Mucosa of gallbladder (tissue), 1 donor: ENCODE data around the gene NFATC2. TPM values are rescaled to one million over a fixed set of nuclear protein-coding genes. Genes with fewer than 3 reads are reported as not detected.

Experiments used
- DNase-seq: peaks from one replicate; pipeline ENCODE4 v3.0.0-alpha.2; 2020; ENCODE audit warnings: low spot score
- total RNA-seq: library from RNA; stranded (reverse); gene quantifications from one replicate; pipeline ENCODE4 v1.2.1, GENCODE V29; 2021
- donor health status: DM: no; HTN: no; CAD: no.

Gene NFATC2
- total RNA-seq, 1 donor from 2014 or later: 11.4 TPM

GRCh38 chr20:51376111-51376510, 166.4 kb downstream of the NFATC2 start:
- DNase-seq: no peak

- no peak for DNase-seq
Observed at GRCh38 chr20:51375561-51375960, 167.0 kb downstream of the NFATC2 start.

GRCh38 chr20:51374961-51375360, 167.6 kb downstream of the NFATC2 start:
- no peak for DNase-seq

GRCh38 chr20:51374456-51374830, 168.1 kb downstream of the NFATC2 start:
- no peak for DNase-seq

GRCh38 chr20:51373713-51374455, 168.6 kb downstream of the NFATC2 start:
- DNase-seq: no peak

GRCh38 chr20:51372966-51373365, 169.6 kb downstream of the NFATC2 start:
- DNase-seq: no peak

- DNase-seq: peak; percentile 67
Observed at GRCh38 chr20:51372176-51372803, 170.2 kb downstream of the NFATC2 start.

GRCh38 chr20:51371720-51372119, 170.8 kb downstream of the NFATC2 start:
- DNase-seq: no peak

GRCh38 chr20:51369503-51369902, 173.0 kb downstream of the NFATC2 start:
- no peak for DNase-seq

- DNase-seq: no peak
Observed at GRCh38 chr20:51368461-51369211, 173.9 kb downstream of the NFATC2 start.

GRCh38 chr20:51366155-51366886, 176.2 kb downstream of the NFATC2 start:
- peak; percentile 34 for DNase-seq

GRCh38 chr20:51365670-51366069, 176.8 kb downstream of the NFATC2 start:
- DNase-seq: no peak

- no peak for DNase-seq
Observed at GRCh38 chr20:51363813-51364212, 178.7 kb downstream of the NFATC2 start.

- no peak for DNase-seq
Observed at GRCh38 chr20:51363378-51363777, 179.1 kb downstream of the NFATC2 start.

- no peak for DNase-seq
Observed at GRCh38 chr20:51362254-51362653, 180.3 kb downstream of the NFATC2 start.

- DNase-seq: no peak
Observed at GRCh38 chr20:51361258-51361657, 181.3 kb downstream of the NFATC2 start.

- no peak for DNase-seq
Observed at GRCh38 chr20:51360451-51361201, 181.9 kb downstream of the NFATC2 start.

- DNase-seq: no peak
Observed at GRCh38 chr20:51359947-51360346, 182.6 kb downstream of the NFATC2 start.

- no peak for DNase-seq
Observed at GRCh38 chr20:51359401-51359800, 183.1 kb downstream of the NFATC2 start.

GRCh38 chr20:51358032-51358724, 184.3 kb downstream of the NFATC2 start:
- DNase-seq: no peak

- DNase-seq: no peak
Observed at GRCh38 chr20:51357543-51357942, 185.0 kb downstream of the NFATC2 start.
